K562 treated with DMSO at 1 percent for 24 hours (cell line): ENCODE measurements around the gene KRTAP16-1. TPM values are rescaled to one million over a fixed set of nuclear protein-coding genes. Genes with fewer than 3 reads are reported as not detected.

Experiments used
- total RNA-seq: library from RNA; unstranded; fragments of 300-600 nt; gene quantifications from 2 replicates; pipeline ENCODE4 v1.2.3, GENCODE V29; 2022; ENCODE audit warnings: low read depth; ENCODE audit not compliant: insufficient read depth

The KRTAP16-1 gene
- not detected in 2 replicates for total RNA-seq

GRCh38 chr17:41308918-41309359 lies at the start of gene KRTAP16-1:
Gene KRTAP16-1, minus strand, starts transcription at chr17:41309309. Its CDS starts 56 bp downstream, at chr17:41309253.

GRCh38 chr17:41350381-41350878 lies 41.3 kb upstream of the KRTAP16-1 start, which contains the start of gene KRT33A:
Gene KRT33A, minus strand, starts transcription at chr17:41350828. Its CDS starts 61 bp downstream, at chr17:41350767.

GRCh38 chr17:41315204-41315794 lies 6.2 kb upstream of the KRTAP16-1 start, which contains the start of gene KRTAP17-1:
Gene KRTAP17-1, minus strand, starts transcription at chr17:41315710. Its CDS starts 60 bp downstream, at chr17:41315650.

GRCh38 chr17:41301916-41302901 lies 6.9 kb downstream of the KRTAP16-1 start, which contains the start of gene KRTAP29-1:
Gene KRTAP29-1, minus strand, starts transcription at chr17:41302851. Its CDS starts 0 bp downstream, at chr17:41302851.

GRCh38 chr17:41275648-41276190 lies 33.4 kb downstream of the KRTAP16-1 start, which contains the start of gene KRTAP9-7:
Gene KRTAP9-7, plus strand, starts transcription at chr17:41275698. Its CDS starts 0 bp downstream, at chr17:41275698.

GRCh38 chr17:41265078-41265477 lies 44.0 kb downstream of the KRTAP16-1 start, which contains the start of gene KRTAP9-6:
Gene KRTAP9-6, plus strand, starts transcription at chr17:41265378. Its CDS starts 0 bp downstream, at chr17:41265378.

Other genes with a start within 250 kb of the KRTAP16-1 start
- not detected in 2 replicates for gene KRTAP2-3, start 249.2 kb downstream of the KRTAP16-1 start, total RNA-seq
- gene KRTAP2-4, start 243.4 kb downstream of the KRTAP16-1 start, total RNA-seq, result not detected in 2 replicates
- not detected in 2 replicates for gene KRTAP4-7, start 225.2 kb downstream of the KRTAP16-1 start, total RNA-seq
- not detected in 2 replicates for gene KRTAP4-8, start 211.2 kb downstream of the KRTAP16-1 start, total RNA-seq
- not detected in 2 replicates for gene KRTAP4-16, start 207.1 kb downstream of the KRTAP16-1 start, total RNA-seq
- not detected in 2 replicates for gene KRTAP4-9, start 203.9 kb downstream of the KRTAP16-1 start, total RNA-seq
- gene KRTAP4-11, start 190.9 kb downstream of the KRTAP16-1 start, total RNA-seq, result not detected in 2 replicates
- gene KRTAP4-12, start 185.1 kb downstream of the KRTAP16-1 start, total RNA-seq, result not detected in 2 replicates
- gene KRTAP4-6, start 168.8 kb downstream of the KRTAP16-1 start, total RNA-seq, result not detected in 2 replicates
- not detected in 2 replicates for gene KRTAP4-5, start 159.5 kb downstream of the KRTAP16-1 start, total RNA-seq
- gene KRTAP4-4, start 148.6 kb downstream of the KRTAP16-1 start, total RNA-seq, result not detected in 2 replicates
- not detected in 2 replicates for gene KRTAP4-3, start 141.1 kb downstream of the KRTAP16-1 start, total RNA-seq
- gene KRTAP4-2, start 131.1 kb downstream of the KRTAP16-1 start, total RNA-seq, result not detected in 2 replicates
- gene KRTAP4-1, start 124.4 kb downstream of the KRTAP16-1 start, total RNA-seq, result not detected in 2 replicates
- gene KRTAP9-1, start 119.4 kb downstream of the KRTAP16-1 start, total RNA-seq, result not detected in 2 replicates
- not detected in 2 replicates for gene KRTAP9-2, start 82.7 kb downstream of the KRTAP16-1 start, total RNA-seq
- not detected in 2 replicates for gene KRTAP9-3, start 76.9 kb downstream of the KRTAP16-1 start, total RNA-seq
- not detected in 2 replicates for gene KRTAP9-8, start 71.3 kb downstream of the KRTAP16-1 start, total RNA-seq
- not detected in 2 replicates for gene KRTAP9-4, start 59.6 kb downstream of the KRTAP16-1 start, total RNA-seq
- not detected in 2 replicates for gene KRTAP9-9, start 53.9 kb downstream of the KRTAP16-1 start, total RNA-seq
- gene KRTAP9-6, start 43.9 kb downstream of the KRTAP16-1 start, total RNA-seq, result not detected in 2 replicates
- not detected in 2 replicates for gene KRTAP9-7, start 33.6 kb downstream of the KRTAP16-1 start, total RNA-seq
- gene KRTAP29-1, start 6.5 kb downstream of the KRTAP16-1 start, total RNA-seq, result not detected in 2 replicates
- not detected in 2 replicates for gene KRTAP17-1, start 6.4 kb upstream of the KRTAP16-1 start, total RNA-seq
- not detected in 2 replicates for gene KRT33A, start 41.5 kb upstream of the KRTAP16-1 start, total RNA-seq
- not detected in 2 replicates for gene KRT33B, start 60.5 kb upstream of the KRTAP16-1 start, total RNA-seq
- not detected in 2 replicates for gene KRT34, start 73.0 kb upstream of the KRTAP16-1 start, total RNA-seq
- not detected in 2 replicates for gene KRT31, start 88.3 kb upstream of the KRTAP16-1 start, total RNA-seq
- gene KRT37, start 115.3 kb upstream of the KRTAP16-1 start, total RNA-seq, result not detected in 2 replicates
- gene KRT38, start 131.7 kb upstream of the KRTAP16-1 start, total RNA-seq, result not detected in 2 replicates
- not detected in 2 replicates for gene KRT32, start 158.1 kb upstream of the KRTAP16-1 start, total RNA-seq
- gene KRT35, start 171.8 kb upstream of the KRTAP16-1 start, total RNA-seq, result not detected in 2 replicates
- not detected in 2 replicates for gene KRT36, start 180.6 kb upstream of the KRTAP16-1 start, total RNA-seq
- gene KRT13, start 196.3 kb upstream of the KRTAP16-1 start, total RNA-seq, result not detected in 2 replicates
- gene KRT15, start 209.6 kb upstream of the KRTAP16-1 start, total RNA-seq, result 0.42 and 0.88 TPM in 2 replicates
- gene KRT19, start 219.0 kb upstream of the KRTAP16-1 start, total RNA-seq, result 202 and 214 TPM in 2 replicates